ENCODE data around the gene CHRM5. TPM values are rescaled to one million over a fixed set of nuclear protein-coding genes. Genes with fewer than 3 reads are reported as not detected.
"Not testable (repeated sequence)": the region's sequence is repeated elsewhere in the genome, so short reads cannot be mapped to it uniquely, and the experiment has no call there.

The CHRM5 gene
- total RNA-seq, 6 experiments from 2014 or later, result not detected

DNA sequence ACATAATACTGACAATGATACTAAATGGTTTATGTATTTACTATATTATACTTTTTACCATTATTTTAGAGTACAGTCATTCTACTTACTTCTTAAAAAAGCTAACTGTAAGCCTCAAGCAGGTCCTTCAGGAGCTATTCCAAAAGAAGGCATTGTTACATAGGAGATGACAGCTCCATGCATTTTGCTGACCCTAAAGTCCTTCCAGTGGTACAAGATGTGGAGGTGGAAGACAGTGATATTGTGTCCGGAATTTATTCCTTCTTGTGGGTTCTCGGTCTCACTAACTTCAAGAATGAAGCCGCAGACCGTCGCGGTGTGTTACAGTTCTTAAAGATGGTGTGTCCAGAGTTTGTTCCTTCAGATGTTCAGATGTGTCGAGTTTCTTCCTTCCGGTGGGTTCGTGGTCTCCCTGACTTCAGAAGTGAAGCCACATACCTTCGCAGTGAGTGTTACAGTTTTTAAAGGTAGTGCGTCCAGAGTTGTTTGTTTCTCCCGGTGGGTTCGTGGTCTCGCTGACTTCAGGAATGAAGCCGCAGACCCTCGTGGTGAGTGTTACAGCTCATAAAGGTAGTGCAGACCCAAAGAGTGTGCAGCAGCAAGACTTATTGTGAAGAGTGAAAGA is 49.8 kb downstream of the CHRM5 start:
- H3K4me3 ChIP-seq, result no peak overlapping the region
- no peaks in the 10 kb centered on the region for H3K27me3 ChIP-seq
- WGBS (ENCODE audit: insufficient coverage, low coverage, low lambda C conversion rate, missing lambda C conversion rate), result 82% methylated on average over 15 of the region's 16 CpGs
- H3K36me3 ChIP-seq, result no peaks in the 10 kb centered on the region
- no peak for DNase-seq
- intact Hi-C loops (cut with DNase I), result no loop called here
- no peaks in the 10 kb centered on the region for H3K9me3 ChIP-seq
- TF ChIP-seq, protein P1, sequence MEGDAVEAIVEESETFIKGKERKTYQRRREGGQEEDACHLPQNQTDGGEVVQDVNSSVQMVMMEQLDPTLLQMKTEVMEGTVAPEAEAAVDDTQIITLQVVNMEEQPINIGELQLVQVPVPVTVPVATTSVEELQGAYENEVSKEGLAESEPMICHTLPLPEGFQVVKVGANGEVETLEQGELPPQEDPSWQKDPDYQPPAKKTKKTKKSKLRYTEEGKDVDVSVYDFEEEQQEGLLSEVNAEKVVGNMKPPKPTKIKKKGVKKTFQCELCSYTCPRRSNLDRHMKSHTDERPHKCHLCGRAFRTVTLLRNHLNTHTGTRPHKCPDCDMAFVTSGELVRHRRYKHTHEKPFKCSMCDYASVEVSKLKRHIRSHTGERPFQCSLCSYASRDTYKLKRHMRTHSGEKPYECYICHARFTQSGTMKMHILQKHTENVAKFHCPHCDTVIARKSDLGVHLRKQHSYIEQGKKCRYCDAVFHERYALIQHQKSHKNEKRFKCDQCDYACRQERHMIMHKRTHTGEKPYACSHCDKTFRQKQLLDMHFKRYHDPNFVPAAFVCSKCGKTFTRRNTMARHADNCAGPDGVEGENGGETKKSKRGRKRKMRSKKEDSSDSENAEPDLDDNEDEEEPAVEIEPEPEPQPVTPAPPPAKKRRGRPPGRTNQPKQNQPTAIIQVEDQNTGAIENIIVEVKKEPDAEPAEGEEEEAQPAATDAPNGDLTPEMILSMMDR (IDR thresholded peaks at IDR 0.05), result no peak
- TF ChIP-seq POLR2A (IDR thresholded peaks at IDR 0.05), result no peak
- H3K27ac ChIP-seq, result no peak overlapping the region
- H3K4me1 ChIP-seq, result no peaks in the 10 kb centered on the region
- no peak for ATAC-seq

DNA sequence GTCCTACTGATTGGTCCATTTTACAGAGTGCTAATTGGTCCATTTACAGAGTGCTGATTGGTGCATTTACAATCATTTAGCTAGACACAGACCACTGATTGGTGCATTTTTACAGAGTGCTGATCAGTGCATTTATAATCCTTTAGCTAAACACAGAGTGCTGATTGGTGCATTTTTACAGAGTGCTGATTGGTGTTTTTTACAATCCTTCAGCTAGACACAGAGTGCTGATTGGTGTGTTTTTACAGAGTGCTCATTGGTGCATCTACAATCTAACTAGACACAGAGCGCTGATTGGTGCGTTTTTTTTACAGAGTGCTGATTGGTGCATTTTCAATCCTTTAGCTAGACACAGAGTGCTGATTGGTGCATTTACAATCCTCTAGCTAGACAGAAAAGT is 50.4 kb downstream of the CHRM5 start:
- H3K27ac ChIP-seq; DNase-seq; ATAC-seq; H3K4me3 ChIP-seq; H3K27me3 ChIP-seq; H3K4me1 ChIP-seq; H3K9me3 ChIP-seq; intact Hi-C loops (cut with DNase I); H3K36me3 ChIP-seq: not testable (repeated sequence)
- WGBS (ENCODE audit: insufficient coverage, low coverage, low lambda C conversion rate, missing lambda C conversion rate), result 93% methylated on average over 2 of the region's 2 CpGs

DNA sequence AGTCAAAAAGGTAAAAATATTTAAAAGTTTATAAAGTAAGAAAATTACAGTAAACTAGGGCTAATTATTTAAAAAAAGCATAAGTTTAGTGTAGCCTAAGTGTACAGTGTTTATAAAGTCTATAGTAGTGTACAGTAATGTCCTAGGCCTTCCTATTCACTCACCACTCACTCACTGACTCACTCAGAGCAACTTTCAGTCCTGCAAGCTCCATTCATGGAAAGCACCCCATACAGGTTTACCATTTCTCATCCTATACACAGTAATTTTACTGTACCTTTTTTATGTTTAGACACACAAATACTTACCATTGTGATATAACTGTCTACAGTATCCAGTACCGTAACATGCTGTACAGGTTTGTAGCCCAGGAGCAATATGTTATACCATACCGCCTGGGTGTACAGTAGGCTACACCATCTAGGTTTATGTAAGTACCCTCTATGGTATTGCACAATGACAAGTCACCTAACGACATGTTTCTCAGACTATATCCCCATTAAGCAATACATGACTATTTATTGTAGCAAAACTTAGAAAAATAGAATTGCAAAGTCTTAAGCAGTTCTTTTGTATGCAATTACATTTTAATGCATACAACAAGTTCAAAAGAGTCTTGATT is 51.2 kb downstream of the CHRM5 start:
- TF ChIP-seq, protein P1 (IDR thresholded peaks at IDR 0.05), result no peak
- TF ChIP-seq POLR2A (IDR thresholded peaks at IDR 0.05), result no peak
- no peaks in the 10 kb centered on the region for H3K36me3 ChIP-seq
- intact Hi-C loops (cut with DNase I), result no loop called here
- DNase-seq (no peak), ATAC-seq (no peak)
- H3K4me3 ChIP-seq, result no peak overlapping the region
- H3K27ac ChIP-seq, result no peak overlapping the region
- no peaks in the 10 kb centered on the region for H3K9me3 ChIP-seq
- 81% methylated on average over 3 of the region's 3 CpGs for whole genome bisulfite sequencing (ENCODE audit: insufficient coverage, low coverage, low lambda C conversion rate, missing lambda C conversion rate)
- H3K4me1 ChIP-seq, result no peaks in the 10 kb centered on the region
- no peaks in the 10 kb centered on the region for H3K27me3 ChIP-seq

DNA sequence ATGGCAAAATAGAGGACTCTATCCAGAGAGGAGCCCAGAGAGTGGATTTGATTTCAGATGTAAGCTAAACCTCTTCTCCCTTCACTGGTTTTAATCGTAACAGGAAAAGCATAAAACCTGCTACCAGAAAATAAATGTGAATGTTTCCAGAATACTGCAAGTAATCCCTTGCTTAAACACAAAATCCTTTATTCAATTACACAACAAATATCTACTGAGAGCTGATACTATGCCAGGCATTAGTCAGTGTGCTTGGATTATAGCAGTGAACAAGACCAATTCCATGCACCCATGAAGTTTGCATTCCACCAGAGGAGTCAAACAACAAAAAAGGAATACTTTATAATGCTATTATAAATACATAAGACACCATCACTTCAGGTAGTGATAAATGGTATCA is 55.6 kb downstream of the CHRM5 start:
- 62% methylated on average over 1 of the region's 1 CpG for WGBS (ENCODE audit: insufficient coverage, low coverage, low lambda C conversion rate, missing lambda C conversion rate)
- H3K27me3 ChIP-seq, result no peaks in the 10 kb centered on the region
- peak in 1 of 4 donors; percentile 39 for ATAC-seq

DNA sequence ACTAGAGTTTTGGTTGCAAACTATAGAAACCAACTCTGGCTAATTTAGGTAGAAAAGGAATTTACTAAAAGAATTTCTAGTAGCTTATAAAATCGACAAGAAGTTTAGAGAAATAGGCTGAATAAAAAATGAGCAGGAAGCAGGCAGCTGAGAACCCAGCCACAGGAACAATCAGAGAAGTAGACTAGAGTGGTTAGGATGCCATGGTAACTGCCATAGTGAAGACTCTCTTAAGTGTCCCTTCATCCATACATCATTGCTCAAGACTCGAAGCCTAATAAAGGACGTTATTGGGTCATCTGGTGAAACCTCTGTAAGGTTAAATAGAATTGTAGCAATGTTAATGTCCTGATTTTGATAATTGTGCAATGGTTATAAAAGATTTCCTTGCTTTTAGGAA is 57.0 kb downstream of the CHRM5 start:
- Histone ChIP-seq H3K27ac (no peak overlapping the region), H3K9me3 (no peaks in the 10 kb centered on the region), H3K4me1 (no peaks in the 10 kb centered on the region), H3K27me3 (no peaks in the 10 kb centered on the region), H3K36me3 (no peaks in the 10 kb centered on the region), H3K4me3 (no peak overlapping the region)
- ATAC-seq (no peak), DNase-seq (no peak)
- TF ChIP-seq POLR2A (IDR thresholded peaks at IDR 0.05), result no peak
- TF ChIP-seq, protein P1 (IDR thresholded peaks at IDR 0.05), result no peak
- WGBS (ENCODE audit: insufficient coverage, low coverage, low lambda C conversion rate, missing lambda C conversion rate), result 76% methylated on average over 3 of the region's 3 CpGs
- intact Hi-C loops (cut with DNase I), result no loop called here

More for the DNA sequence above, 55.6 kb downstream of the CHRM5 start:
- H3K4me3 ChIP-seq, result no peak overlapping the region
- H3K9me3 ChIP-seq, result no peaks in the 10 kb centered on the region
- intact Hi-C loops (cut with DNase I), result no loop called here
- DNase-seq, result no peak
- H3K4me1 ChIP-seq, result no peaks in the 10 kb centered on the region
- TF ChIP-seq, protein P1 (IDR thresholded peaks at IDR 0.05), result no peak
- no peak for TF ChIP-seq POLR2A (IDR thresholded peaks at IDR 0.05)
- no peaks in the 10 kb centered on the region for H3K36me3 ChIP-seq
- H3K27ac ChIP-seq, result no peak overlapping the region
